ENCODE data around the gene TAP1.
A peak's percentile ranks its signal among the peaks of the same experiment; 100 is the strongest.
"Not testable (repeated sequence)": the region's sequence is repeated elsewhere in the genome, so short reads cannot be mapped to it uniquely, and the experiment has no call there.

The TAP1 gene, protein sequence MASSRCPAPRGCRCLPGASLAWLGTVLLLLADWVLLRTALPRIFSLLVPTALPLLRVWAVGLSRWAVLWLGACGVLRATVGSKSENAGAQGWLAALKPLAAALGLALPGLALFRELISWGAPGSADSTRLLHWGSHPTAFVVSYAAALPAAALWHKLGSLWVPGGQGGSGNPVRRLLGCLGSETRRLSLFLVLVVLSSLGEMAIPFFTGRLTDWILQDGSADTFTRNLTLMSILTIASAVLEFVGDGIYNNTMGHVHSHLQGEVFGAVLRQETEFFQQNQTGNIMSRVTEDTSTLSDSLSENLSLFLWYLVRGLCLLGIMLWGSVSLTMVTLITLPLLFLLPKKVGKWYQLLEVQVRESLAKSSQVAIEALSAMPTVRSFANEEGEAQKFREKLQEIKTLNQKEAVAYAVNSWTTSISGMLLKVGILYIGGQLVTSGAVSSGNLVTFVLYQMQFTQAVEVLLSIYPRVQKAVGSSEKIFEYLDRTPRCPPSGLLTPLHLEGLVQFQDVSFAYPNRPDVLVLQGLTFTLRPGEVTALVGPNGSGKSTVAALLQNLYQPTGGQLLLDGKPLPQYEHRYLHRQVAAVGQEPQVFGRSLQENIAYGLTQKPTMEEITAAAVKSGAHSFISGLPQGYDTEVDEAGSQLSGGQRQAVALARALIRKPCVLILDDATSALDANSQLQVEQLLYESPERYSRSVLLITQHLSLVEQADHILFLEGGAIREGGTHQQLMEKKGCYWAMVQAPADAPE

DNA sequence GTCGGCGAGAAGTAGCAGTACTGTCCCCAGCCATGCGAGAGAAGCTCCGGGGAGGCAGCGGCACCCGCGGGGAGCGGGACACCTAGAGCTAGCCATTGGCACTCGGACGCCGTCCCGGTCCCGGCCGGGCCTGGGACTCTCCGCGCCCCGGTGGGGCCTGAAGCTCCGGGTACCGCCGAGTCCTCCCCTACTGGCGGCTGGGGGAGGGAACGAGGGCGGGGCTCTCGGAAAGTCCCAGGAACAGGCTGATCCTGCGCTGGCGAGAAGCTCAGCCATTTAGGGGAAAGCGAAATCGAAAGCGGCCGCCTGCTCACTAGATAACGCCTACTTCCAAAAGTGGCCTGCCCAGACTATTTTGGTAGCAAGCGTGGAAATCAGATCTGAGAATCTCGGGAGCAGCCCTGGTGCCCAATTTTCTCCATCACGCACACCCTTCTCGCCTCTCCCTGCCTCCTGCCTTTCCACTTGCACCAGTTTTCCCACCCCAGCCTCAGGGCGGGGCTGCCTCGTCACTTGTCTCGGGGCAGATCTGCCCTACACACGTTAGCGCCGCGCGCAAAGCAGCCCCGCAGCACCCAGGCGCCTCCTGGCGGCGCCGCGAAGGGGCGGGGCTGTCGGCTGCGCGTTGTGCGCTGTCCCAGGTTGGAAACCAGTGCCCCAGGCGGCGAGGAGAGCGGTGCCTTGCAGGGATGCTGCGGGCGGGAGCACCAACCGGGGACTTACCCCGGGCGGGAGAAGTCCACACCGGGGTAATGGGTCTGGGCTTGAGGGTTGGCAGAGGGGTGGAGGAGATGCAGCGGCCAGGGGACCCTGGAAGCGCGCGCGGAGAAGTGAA, at the start of gene TAP1, which contains the start of gene PSMB9:
TSS of gene TAP1 (minus strand) at position 164 of the 835 bp plus-strand sequence. CDS start at position 96, 68 bp downstream.
TSS of gene PSMB9 (plus strand) at position 652 of the 835 bp plus-strand sequence. CDS start at position 690, 38 bp downstream.
- peak; percentile 80 for DNase-seq

DNA sequence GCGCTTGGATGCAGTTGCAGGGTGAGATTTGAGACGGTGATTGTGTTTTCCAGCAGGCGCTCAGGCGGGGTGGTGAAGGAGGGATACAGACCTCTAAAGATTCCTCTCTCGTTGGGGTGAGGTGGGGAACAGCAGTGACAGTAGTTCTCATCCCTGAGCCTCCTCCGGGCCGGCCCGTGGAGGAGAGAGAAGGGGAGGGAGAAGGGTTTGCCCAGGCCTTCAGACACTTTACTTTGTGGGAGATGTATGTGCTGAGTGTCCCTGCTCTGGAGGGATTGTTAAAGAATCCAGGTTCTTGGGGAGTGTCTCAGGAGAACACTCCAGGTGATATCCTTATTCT, 41.5 kb upstream of the TAP1 start:
- DNase-seq: no peak

DNA sequence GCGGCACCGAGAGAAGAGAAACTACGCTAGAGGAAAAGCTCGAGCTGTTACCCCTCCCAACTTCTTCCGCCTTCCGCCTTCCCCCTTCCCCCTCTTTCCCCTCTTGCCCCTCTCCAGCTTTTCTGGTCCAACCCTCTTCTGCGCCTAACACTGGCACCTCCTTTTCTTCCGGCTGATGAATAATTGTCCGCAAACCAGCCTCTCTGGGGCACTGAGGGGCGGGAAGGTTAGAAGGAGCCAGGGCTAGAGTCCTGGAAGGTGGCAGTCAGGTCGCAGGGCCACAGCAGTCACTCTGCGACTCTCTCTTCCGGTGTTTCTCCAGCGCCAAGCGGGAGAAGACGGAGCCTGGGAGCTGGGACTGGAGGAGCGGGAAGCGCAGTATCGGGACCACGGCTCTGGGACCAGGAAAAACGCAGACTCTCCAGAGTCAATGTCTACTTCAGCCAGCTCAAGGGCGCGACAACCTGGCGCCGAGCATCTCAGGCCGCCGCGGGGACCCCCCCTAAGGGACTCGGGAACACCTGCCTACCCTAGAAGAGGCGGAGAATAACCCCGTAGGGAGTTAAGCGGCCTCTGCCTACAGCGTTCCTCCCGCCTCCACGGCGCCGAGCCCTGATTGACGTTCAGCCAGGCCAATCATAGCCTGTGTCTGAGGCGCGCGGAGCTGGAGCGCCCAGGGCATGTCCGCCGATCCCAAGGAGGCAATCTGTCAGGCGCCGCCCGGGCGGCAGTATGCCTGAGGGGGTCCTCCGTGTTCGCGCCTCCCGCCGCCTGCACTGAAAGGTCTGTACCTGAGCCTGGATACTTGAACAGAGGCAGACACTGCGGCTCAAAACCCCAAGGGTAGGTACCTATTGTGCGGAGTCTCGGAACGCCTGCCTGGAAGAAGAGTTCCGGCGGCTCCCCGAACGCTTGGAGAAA, 40.8 kb upstream of the TAP1 start:
- DNase-seq: peak; percentile 74

DNA sequence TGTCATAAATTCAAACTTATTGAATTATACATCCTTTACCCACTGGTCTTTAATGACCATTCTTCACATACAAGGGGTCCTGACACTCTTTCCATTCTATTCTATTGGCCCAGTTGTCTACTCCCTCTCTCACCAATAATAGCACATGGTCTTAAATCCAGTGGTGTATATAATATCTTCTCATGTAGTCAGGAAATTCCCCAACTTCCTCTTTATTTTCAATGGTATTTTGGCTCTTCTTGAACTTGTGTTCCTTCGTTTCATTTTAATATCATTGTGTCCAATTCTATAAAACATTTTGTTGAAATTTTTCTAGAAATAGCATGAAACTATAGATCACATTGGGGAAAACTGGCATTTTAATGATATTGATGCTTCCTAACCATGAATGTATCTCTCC, 37.3 kb upstream of the TAP1 start:
- no peak for DNase-seq

DNA sequence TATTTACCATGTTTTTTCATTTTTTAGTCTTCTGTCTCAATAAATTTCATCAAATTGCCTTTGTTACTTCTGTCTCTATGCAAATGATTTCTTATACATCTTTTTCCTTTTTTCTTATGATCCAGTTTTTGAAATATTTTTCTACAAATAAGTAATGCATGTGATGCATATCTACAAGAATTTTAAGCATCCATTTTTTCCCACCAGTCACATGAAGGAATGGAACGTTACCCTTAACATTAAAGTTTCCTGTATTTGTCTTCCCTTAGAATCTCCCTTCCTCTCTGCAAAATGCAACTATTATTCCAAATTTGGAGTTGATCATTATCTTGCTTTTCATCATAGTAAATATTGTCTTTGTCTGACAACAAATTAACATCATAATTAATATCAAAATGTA, 36.0 kb upstream of the TAP1 start:
- no peak for DNase-seq

DNA sequence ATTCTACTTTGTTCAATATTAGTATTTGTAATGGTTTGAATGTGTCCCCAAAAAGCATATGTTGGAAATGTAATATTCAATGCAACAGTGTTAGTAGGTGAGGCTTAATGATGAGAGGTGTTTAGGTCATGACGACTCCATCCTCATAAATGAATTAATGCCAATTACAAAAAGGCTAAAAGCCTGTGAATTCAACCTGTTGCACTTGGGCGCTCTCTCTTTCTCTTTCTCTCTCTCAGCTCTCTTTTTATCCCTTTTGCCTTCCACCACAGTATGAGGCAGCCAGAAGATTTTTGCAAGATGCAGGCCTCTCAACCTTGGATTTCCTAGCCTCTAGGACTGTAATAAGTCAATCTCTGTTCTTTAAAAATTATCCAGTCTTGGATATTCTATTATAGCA, 35.1 kb upstream of the TAP1 start:
- DNase-seq: no peak

DNA sequence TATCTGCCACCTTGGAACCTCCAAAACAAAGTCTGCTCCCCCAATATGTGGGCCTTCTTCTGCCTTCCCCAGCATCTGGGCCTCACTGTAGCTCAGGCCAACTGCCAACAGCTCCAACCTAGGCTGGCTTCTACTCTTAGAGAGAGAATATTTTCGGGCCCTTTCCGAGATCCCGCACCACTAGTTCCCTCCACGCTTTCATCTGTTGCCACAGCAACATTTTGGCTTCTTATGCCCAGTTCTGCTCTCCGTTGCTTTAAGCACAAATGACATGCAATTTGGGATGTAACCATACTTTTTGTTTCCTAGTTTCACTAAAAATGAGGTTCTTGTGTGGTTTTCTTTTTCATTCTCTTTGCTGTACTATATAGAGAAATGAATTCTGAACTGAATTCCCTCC, 34.1 kb upstream of the TAP1 start:
- no peak for DNase-seq

DNA sequence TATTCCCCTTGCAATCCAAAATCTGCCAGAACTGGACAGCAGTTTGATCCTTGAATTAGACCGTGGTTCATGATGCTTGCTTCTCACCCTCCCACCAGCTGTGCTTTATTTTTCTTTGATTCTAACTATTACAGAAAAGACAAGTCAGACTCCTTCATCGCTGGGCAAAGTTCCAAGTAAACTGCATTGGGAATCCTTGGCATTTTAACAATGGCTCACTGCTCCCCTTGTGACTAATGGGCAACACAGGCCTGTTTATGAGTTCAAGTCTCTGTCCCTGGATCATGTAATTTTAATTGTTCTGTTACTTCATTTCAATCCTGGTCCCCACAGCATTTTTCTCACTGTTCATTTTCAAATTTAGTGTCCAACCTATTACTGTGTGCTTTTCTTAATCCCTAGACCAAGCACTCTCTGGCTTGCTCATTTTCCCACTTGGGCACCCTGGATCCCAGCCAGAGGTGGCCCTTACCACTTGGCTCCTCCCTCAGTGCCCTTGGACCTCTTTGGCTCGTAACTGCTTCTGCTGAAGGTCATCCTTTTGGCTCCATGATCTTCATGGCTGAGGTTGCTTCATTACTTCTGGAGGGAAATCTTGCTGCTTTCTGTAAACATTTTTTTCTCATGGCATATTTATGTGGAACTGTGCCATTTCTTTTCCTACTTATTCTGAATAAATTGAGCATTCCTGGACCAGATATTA, 33.3 kb upstream of the TAP1 start:
- DNase-seq: no peak

DNA sequence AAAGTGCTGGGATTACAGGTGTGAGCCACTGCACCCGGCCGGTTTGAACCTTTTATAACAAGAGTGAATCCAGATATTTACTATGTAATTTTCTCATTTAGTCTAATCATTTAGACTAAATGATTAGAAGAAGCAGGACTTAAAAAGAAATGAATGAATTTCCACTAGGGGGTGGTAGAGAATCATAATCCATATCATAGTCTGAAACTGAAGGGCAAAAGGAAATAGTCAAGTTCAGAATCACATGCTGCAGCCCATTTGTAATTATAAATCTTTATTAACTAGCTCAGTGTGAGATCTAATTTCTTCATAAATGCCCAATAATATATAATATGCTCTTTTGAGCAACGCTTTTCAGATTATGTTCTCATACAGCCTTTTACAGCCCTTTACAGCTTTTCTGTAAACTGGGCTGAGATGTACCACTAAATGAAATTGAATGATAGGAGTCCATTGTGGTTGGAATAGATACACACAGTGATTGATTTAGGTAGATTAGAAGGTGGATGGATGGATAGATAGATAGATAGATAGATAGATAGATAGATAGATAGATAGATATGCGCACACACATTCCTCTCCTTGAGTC, 32.3 kb upstream of the TAP1 start:
- peak; percentile 53 for DNase-seq

DNA sequence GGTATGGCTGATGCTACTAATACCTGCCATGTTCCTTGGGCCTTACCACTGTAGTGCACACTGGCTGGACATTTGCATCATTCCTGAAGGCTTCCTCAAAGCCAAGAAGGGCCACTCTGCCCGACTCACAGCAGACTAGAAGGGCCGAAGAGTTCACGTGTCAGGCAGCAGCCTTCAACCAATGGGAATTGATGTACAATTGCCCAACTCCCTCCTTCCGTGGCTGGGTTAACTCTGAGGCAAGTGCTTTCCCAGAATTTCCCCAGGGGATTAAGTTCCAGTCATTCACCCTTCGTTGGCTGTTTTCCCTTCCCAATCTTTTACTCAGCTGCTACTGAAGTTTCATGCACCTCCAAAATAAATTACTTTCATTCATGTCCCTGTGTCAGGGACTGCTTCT, 30.3 kb upstream of the TAP1 start:
- no peak for DNase-seq

DNA sequence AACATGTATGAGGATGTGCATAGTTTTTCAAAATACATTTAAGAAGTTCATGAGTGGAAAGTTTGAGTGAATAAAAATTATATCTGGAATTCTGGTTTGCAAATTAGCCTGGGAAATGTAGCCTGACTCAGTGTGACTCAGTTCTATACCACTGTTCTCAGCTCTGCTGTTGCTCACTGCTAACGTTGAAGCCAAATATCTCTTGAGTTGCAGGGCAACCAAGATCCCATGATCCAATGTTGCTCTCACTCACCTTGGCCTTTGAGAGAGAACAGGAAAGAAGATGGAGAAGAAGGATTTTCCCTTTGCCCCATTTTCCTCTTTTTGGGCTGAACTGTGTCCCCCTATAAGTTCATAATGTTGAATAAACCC, 29.4 kb upstream of the TAP1 start:
- no peak for DNase-seq

DNA sequence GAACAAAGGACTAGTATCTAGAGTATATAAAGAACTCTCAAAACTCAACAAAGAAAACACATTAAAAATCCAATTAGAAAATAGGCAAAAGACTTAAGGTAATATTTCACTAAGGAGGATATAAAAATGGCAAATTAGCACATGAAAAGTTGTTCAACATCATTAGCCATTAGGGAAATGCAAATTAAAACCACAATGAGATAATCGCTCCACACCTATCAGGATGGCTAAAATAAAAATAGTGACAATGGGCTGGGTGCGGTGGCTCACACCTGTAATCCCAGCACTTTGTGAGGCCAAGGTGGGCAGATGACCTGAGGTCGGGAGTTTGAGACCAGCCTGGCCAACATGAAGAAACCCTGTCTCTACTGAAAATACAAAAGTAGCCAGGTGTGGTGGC, 27.5 kb upstream of the TAP1 start:
- DNase-seq: not testable (repeated sequence)

DNA sequence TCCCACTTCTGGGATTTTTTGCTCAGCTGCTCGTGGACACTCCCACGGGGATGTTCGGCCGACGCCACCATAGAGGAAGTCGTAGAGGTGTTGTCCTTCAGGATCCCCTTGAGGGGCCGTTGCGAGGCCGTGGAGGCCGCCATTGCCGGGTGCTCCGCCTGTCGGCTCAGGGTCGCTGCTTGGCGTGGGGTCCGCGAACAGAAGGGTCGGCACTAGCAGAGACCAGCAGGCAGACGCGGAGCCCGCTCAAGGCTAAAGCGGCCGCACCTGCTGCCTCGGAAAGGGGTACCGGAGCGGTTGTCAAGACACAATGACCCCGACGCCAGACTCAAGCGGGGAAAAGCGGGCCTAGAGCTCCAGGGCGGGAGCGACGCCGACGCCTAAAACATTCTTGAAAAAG, 26.2 kb upstream of the TAP1 start:
- no peak for DNase-seq

DNA sequence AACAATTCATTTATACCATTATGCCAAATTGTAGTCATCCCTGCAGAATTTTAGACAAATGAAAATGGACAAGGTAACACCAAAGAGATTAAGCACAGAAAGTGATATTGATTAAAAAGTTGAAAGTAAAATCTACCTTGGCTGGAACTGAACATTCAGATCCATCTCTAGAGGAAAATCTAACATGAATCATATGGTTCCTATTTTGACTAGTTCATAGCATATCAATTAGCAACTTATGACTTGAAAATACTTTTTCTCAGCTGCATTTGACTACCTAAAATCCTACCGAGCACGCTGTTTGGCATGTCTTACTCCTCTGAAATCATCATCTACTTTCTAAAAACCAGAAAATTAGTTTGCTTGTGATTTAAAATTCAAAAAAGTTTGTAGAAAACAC, 23.1 kb upstream of the TAP1 start:
- no peak for DNase-seq

DNA sequence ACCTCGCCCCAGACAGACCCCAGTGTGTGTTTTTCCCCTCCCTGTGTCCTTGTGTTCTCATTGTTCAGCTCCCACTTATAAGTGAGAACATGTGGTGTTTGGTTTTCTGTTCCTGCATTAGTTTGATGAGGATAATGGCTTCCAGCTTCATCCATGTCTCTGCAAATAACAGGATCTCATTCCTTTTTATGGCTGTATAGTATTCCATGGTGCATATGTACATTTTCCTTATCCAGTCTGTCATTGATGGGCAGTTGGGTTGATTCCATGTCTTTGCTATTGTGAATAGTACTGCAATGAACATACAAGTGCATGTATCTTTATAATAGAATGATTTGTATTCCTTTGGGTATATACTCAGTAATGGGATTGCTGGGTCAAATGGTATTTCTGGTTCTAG, 20.4 kb upstream of the TAP1 start:
- DNase-seq: not testable (repeated sequence)

DNA sequence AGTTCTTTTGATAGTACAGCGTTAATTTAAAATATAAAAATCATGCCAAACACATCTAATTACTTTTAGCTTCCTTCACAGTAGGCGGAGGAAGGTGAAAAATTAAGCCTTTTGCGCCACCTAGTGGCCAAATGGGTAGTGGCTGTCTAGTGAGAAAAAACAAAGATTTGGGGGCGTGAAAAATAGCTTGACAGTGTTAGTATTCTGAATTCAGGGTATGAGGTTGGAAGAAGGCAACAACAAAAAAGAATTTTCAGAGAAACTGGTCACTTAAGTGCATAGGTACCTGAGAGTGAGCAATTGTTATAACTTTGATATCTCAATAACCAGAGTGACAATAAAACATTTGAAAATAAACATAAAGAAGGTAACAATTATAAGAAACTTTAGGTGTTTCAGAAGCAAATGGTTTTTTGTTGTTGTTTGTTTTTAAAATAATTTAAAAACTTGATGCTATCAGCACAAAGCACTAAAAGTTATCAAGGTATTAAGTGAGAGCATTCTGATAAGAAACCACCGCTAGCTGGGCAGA, 14.8 kb upstream of the TAP1 start:
- DNase-seq: no peak

DNA sequence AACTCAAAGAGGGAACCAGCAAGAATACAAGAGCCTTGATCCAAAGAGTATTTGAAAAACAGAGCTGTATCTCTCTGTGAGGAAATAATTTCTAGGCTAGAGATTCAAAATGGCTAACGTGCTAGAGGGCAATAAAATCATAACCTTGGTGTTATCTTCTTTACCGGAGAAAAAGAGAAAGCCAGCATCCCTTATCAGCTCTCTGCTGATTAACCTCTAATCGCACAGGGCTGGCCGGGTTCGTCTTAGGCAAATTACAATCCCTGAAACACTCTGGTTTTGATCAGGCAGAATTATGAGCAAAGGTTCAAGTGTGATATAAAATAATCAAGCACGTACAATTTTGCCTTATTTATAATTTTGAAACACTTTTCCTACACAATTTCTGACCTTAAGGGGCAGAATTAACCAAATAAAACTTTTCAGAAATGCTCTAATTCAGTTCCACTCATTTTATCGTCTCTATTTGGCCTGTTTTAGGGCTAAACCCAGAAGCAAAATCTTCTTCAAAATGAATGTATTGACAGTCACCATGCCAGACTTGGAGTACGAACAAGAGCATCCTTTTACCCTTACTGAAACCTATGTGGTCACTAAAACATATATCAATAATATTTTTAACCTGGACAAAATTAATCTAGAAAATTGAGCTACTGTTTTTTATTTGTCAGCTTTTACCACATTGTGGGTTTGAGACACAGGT, 14.2 kb upstream of the TAP1 start:
- no peak for DNase-seq

DNA sequence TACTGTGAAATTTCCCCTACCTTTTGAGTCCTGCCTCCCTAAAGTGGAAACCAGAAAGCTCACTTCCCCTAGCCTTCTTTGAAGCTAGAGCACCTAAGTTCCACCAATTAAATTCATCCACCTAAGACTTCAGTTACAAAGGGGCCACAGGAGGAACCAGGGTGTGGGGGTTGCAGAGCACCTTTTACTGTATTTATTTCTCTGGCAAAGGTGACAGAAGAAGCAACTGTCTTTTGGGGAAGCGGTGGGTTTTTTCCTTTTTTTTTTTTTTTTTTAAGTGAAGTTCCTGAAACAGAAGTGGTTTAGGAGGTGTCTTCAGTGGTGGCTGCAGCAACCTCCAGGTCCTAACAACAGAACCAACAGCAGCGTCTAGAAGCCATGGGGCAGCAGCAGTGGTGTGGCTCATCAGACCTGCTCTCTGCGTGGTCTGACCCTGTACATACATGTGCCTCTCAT, 13.5 kb upstream of the TAP1 start:
- DNase-seq: no peak

DNA sequence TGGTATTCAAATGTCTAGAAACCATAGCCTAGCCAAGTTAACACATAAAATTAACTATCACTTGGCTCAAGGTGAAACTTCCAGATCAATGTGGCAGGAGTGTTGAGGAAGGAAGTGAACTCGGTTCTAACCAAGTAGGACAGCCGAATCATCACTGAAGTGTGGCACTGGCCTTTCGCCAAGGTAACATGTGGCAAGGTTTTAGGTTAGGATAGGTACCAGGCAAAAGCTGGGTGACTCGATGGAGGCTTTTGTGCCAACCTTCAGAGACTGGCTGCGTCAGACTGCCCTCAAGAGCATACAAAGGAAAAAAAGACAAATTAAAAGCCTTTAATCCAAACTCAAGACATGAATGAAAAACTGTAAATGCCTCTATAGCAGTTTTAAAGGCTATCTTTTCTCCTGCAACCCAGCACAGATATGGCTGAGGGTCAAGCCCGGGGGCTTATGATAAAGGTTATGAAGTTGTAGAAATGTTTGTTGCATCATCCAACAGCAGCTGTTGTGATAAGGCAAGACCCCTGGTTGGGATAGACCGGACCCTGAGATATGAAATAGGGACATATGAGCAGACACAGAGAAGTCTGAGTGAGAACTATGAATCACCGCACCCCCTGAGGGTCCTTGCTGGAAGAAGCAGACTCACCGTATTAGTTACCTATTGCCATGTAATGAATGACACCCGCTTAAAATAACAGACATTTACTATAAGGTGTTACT, 12.4 kb upstream of the TAP1 start:
- no peak for DNase-seq

DNA sequence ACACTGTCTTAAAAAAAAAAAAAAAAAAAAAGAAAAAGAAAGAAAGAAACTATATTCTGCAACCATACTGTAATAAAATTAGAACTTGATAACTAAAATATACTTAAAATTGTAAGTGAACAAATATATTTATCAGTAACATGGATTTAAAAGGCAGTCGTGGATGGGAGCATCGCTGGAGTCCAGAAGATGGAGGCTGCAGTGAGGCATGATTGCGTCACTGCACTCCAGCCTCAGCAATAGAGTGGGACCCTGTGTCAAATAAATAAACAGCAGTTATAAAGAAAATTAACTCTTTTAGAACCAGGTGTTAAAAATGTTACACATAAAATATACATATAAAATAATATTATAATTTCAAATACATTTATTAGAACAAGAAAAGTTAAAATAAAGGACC, 9.2 kb upstream of the TAP1 start:
- DNase-seq: no peak
